ENCODE measurements around the gene ADAM12.
A peak's percentile ranks its signal among the peaks of the same experiment; 100 is the strongest.

ADAM12 gene

GRCh38 chr10:126387931-126388911 is at the start of gene ADAM12:
Gene ADAM12, minus strand, starts transcription at chr10:126388477. Its CDS starts 332 bp downstream, at chr10:126388145.
- DNase-seq (ENCODE audit: low read depth in 3 of 3, low spot score in 1 of 3): peak in 1 of 3 donors; percentile 2

DNA sequence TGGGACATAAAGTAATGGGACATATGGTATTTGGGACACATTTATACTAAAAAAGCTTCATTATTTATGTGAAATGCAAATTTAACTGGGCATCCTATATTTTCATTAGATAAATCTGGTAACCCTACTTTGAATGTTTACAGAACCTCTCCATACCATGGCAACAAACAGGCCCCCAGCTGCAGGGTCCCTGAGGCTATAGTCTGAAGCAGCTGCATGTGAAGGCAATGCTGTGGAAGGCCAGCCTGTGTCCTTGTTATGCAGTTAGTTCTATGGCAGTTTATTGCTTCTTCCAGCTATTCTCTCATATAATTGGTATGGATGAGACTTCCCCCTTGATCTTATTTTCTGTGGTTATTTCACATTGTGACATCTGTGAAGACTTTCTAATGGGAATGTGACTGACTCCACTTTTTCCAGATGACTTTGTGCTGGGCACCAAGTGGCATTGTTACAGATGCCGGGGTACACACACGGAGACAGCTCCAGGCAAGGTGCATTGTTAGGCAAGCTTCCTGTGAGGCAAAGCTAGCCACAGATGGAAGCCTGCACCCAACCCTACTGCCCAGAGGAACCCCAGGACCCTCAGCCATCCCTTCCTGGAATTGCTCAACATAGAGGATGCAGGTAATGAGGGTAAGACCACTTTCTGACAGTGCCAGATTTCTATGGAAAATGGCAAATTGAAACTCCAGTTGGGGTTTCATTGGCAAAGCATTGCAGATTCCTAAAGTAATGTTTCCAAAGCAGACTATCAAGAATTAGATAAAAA is 49.5 kb upstream of the ADAM12 start:
- DNase-seq (ENCODE audit: low read depth in 3 of 3, low spot score in 1 of 3): no peak

DNA sequence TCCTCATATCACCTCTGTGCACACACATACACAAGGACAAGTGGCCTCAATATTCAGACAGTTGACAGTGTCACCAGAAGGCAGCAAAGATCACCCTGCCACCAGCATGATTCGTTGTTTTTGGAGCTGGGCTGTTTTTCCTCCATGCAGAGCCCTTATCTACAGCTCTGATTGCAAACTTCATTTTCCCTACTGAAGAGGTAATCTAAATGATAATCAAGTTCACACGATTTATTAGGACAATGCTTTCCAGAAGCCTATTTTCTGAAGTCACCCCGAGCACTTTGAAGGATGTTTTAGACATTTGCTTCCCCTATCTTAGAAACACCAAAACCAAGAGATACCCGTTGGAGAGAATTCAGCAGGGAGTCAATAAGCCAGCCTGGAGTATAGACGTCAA is 46.0 kb upstream of the ADAM12 start:
- no peak for DNase-seq (ENCODE audit: low read depth in 3 of 3, low spot score in 1 of 3)

DNA sequence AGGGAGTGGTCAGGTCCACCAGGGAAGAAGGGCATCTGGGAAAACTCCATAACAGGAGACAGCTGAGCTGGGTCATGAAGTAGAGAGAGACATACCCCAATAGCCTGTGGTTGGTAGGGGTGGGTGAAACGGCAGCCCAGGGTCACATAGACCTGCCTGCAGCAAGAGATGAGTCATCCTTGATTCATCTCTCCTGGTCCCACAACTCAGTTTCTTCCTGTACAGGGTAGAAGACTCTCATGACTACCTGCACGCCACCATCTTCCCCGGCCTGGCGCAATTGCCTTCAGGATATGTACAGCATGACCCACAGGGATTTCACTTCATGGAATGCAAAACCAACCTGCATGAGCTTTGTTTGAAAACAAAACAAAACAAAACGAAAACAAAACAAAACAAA is 45.1 kb upstream of the ADAM12 start:
- DNase-seq (ENCODE audit: low read depth in 3 of 3, low spot score in 1 of 3): no peak

DNA sequence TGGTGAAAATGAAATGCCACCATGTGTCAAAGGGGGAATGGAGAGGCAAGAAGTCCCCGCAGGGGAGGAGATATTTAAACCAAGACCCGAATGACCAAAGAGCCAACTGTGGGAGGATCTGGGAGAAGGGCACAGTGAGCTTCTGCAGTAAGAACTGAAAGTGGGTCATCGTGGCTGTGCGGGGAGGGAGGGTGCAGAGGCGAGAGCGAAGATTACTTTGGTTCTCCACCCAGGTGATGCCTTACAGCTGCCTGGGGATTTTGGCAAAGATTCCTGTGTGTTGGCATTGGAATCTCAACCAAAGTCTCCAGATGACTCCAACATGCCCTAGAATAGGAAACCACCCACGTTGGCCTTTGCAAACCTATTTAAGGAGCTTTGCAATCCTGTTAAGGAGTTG is 44.2 kb upstream of the ADAM12 start:
- DNase-seq (ENCODE audit: low read depth in 3 of 3, low spot score in 1 of 3): no peak

DNA sequence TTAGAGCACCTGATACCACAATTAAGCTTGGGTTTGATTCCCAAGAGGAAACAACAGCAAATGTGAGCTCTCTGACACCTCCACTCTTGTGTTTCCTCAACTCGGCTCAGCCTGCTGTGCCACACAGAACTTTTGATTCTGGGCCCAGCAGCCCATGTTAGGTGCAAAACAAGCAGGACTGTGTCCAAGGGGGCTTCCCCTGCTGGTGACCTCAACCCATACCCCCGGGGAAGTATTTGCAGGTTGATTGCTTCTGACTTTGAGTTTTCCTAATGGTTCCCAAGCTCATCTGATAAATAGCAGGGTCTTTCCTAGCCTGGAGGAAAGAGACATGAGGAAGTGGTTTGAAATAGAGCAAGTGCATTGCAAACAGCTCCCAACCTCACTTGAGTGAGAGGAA is 43.5 kb upstream of the ADAM12 start:
- no peak for DNase-seq (ENCODE audit: low read depth in 3 of 3, low spot score in 1 of 3)

- DNase-seq (ENCODE audit: low read depth in 3 of 3, low spot score in 1 of 3): no peak
These were observed 42.2 kb upstream of the ADAM12 start for GRCh38 chr10:126430512-126430911.

DNA sequence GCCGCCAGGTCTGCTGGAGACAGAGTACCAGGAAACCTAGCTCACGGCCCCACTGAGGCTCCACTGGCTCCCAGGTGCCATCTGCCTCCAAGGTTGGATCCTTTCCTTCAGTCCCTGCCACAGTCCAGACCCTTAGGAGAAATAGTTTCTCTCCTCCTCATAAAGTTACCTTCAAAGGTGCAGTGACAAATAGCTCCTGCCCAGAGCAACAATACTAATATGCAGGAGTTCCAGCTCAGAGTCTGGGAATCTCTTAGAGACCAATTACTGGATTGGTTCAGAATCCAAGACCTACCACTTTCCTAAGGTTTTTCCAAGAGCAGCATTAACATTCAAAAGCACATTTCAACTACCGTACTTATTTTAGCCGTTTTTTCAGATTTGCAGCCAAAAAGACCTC is 41.0 kb upstream of the ADAM12 start:
- DNase-seq (ENCODE audit: low read depth in 3 of 3, low spot score in 1 of 3): no peak

- no peak for DNase-seq (ENCODE audit: low read depth in 3 of 3, low spot score in 1 of 3)
These were observed 37.3 kb upstream of the ADAM12 start for GRCh38 chr10:126425489-126426065.

DNA sequence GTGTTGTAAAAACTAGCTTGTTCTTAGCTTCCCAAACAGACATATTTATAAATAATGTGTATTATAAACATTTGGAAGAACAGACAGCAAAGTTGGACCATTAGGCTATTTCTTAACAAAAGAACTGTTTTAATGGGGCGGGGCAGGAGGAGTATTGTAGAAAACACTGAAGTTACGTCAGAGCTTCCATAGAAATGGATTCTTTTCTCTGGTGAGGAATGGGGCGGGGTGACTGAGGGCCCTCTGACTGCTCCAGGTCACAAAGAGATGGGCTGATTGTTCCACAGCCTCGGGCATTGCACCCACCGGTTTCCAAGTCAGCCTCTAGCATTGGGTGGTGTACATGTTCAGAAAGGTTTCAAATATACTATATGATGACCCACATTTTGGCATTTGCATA is 36.8 kb upstream of the ADAM12 start:
- DNase-seq (ENCODE audit: low read depth in 3 of 3, low spot score in 1 of 3): no peak

DNA sequence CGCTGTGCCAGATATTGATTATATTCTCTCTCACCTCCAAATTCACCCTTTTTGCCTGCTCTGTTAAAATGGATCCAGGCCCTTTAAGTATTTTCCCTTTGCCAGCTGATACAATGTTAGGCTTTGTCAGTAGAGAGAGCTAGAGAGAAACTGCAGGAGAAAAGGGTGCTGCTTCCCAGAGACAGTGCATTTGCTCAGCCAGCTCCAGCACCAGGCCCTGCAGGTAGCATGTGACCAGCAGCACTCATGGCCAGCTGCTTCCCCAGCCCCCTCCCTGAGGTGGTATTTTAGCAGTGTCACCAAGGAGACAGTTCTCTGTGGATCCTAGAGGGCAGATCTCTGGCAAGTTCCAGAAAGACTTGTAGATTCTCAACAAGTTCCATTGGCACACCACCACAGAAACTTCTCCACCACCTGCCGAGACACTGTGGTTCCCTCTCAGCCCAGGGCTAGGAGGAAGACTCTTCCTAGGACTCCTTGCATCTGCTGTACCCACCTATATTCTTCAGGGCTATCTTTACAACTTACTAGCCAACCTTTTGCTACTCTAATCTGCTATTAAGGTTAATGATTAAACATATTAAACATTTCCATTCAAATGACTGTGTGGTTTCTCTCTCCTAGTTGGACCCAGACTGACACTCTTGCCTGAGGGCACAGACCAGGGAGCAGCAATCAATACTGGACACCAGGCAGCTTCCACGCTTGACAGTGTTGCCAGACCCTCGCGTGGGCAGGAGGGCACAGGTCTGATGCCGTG is 35.6 kb upstream of the ADAM12 start:
- no peak for DNase-seq (ENCODE audit: low read depth in 3 of 3, low spot score in 1 of 3)

DNA sequence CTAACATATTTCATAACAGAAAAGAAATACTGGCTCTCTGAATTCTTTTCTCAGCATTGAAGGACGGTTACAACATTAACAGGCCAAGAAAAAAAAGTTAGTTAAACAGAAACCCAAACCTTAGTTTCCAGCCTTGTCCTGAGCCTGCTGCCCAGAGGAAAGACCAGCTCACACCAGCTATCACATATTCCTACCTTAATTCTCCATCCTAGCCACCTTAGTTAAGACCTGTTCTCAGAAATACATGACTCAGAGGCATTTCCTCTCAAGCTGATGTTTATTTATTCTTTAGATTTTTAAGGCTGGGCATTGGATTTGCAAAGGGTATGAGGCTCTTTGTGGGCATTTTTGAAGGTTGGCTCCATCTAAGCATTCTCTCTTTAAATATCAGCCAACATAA is 34.3 kb upstream of the ADAM12 start:
- no peak for DNase-seq (ENCODE audit: low read depth in 3 of 3, low spot score in 1 of 3)

- DNase-seq (ENCODE audit: low read depth in 3 of 3, low spot score in 1 of 3): no peak
These were observed 33.5 kb upstream of the ADAM12 start for GRCh38 chr10:126421756-126422256.

- DNase-seq (ENCODE audit: low read depth in 3 of 3, low spot score in 1 of 3): no peak
These were observed 32.5 kb upstream of the ADAM12 start for GRCh38 chr10:126420567-126421300.

- DNase-seq (ENCODE audit: low read depth in 3 of 3, low spot score in 1 of 3): no peak
These were observed 29.0 kb upstream of the ADAM12 start for GRCh38 chr10:126417220-126417825.

- no peak for DNase-seq (ENCODE audit: low read depth in 3 of 3, low spot score in 1 of 3)
These were observed 21.5 kb upstream of the ADAM12 start for GRCh38 chr10:126409821-126410220.

DNA sequence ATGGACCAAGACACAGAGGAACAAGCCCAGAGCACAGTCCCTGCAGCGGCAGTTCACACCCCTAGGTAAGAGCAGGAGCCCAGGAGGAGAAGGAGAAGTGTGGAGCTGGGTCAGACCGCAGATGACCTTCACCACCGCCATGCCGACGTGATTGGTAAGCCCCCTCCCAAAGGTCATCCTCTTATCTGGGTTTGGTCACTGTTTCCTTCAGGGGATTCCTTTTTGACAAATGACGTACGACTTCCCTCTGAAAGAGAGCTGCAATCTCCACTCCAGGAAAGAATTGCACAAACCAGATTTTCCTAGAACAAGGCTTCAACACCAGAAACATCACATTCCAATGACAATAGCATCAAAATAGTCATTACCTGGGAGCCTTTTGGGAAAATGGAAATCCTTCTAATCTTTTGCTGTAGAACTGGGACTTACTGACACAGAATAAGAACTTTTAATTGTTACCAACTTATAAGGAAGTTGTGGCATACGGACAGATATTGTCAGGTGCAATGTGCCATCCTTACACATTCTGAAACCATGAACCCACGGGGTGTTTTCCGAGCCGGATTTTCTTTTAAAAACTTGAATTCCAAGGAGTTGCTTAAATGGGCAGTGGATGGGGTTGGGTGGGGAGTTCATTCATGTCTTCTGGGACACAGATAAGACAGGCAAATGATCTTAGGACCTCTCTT is 20.8 kb upstream of the ADAM12 start:
- DNase-seq (ENCODE audit: low read depth in 3 of 3, low spot score in 1 of 3): no peak

GRCh38 chr10:126407831-126408230 is 19.6 kb upstream of the ADAM12 start:
- no peak for DNase-seq (ENCODE audit: low read depth in 3 of 3, low spot score in 1 of 3)

DNA sequence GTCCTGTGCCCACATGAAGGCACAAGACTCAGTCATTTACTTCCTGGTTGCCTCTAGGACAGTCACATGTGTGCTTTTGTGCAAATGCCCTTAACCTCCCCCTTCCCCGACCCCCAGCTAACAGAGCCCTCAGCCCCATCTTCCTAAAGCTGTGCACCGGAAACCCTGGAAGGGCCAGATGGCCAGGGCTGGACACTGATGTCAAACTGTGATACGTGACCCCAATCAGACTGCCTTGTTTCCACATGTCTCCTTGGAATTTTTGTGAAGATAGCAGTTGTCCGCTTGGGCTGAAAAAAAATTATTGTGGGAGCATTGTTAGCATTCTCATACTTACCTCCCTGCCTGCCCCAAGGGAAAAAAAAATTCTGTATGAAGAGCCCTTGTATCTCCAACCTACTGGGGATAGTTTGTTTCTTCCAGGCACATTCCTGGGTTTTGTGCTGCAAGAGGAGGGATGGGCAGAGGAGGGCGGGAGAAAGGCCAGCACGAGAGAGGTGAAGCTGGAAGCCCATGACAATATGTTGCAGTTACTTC is 17.0 kb upstream of the ADAM12 start:
- no peak for DNase-seq (ENCODE audit: low read depth in 3 of 3, low spot score in 1 of 3)
